GM21717 (cell line): ENCODE measurements around the gene SENP5.
"Not testable (repeated sequence)": the region's sequence is repeated elsewhere in the genome, so short reads cannot be mapped to it uniquely, and the experiment has no call there.

Experiments
- ATAC-seq: cut with Tn5 transposase; IDR thresholded peaks from one replicate; pipeline ENCODE4 v1.9.1; 2021; ENCODE audit warnings: mild to moderate bottlenecking, moderate library complexity; ENCODE audit not compliant: unreplicated experiment

SENP5 gene, protein sequence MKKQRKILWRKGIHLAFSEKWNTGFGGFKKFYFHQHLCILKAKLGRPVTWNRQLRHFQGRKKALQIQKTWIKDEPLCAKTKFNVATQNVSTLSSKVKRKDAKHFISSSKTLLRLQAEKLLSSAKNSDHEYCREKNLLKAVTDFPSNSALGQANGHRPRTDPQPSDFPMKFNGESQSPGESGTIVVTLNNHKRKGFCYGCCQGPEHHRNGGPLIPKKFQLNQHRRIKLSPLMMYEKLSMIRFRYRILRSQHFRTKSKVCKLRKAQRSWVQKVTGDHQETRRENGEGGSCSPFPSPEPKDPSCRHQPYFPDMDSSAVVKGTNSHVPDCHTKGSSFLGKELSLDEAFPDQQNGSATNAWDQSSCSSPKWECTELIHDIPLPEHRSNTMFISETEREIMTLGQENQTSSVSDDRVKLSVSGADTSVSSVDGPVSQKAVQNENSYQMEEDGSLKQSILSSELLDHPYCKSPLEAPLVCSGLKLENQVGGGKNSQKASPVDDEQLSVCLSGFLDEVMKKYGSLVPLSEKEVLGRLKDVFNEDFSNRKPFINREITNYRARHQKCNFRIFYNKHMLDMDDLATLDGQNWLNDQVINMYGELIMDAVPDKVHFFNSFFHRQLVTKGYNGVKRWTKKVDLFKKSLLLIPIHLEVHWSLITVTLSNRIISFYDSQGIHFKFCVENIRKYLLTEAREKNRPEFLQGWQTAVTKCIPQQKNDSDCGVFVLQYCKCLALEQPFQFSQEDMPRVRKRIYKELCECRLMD

DNA sequence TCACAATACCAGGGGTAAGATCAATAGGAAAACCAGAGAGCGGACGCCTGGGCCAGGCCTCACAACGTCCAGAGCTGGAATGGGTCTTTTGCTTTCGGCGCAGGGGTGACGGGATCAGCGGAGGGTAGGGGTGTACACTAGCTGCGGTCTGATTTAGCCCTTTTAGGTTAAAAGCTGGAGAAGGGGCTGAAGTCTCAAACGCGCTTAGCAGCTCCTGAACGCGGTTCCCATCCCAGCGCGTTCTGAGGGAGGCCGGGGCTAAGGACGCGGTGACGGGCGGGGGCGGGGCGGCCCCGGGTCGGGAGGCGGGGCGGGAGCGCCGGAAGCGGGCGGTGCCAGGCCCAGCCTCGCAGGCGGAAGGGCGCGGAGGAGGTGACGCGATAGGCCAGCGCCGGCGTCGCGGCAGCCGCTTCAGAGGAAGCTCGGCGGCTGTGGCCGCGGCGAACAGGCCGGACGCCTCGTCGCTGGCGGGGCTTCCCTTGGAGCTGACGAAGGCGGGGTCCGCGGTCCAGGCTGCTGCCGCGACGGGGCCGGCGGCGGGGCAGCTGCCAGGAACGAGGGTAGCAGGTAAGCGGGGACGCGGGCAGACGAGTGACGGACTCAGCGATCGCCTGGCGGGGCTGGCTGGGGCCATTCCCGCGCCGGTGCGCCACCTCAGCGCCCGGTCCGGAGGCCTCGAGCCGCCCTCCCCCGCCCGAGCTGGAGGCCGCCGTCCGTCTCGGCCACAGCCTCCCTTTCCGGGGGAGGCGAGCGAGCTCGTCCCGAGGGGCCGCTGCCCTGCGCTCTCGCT, at the start of gene SENP5:
Gene SENP5 (plus strand): TSS at position 414 of the 790 bp plus-strand sequence. CDS start 17,262 bp downstream, outside the sequence.
- peak; percentile 85 for ATAC-seq

DNA sequence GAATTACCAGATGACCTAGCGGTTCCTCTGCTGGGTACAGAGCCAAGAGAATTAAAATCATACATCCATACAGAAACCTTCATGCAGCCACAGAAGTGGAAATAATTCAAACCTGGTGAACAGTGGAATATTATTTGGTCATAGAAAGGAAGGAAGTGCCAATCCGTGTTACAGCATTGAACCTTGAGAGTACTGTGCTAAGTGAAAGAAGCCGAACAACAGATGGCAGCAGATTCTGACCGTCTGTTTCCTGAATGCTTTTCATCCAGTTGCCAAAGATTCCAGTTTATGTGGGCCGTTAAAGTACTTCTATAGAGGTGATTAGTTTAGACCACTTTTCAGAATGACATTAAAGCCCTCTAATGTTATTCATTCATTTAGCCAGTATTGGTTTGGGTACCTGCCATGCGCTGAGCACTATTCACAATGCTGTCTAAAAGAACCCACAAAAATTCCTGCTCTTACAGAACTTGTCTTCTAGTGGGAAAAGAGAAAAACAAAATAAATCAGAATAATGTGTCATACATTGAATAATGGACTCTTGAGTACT, 45.8 kb upstream of the SENP5 start:
- ATAC-seq, result no peak

DNA sequence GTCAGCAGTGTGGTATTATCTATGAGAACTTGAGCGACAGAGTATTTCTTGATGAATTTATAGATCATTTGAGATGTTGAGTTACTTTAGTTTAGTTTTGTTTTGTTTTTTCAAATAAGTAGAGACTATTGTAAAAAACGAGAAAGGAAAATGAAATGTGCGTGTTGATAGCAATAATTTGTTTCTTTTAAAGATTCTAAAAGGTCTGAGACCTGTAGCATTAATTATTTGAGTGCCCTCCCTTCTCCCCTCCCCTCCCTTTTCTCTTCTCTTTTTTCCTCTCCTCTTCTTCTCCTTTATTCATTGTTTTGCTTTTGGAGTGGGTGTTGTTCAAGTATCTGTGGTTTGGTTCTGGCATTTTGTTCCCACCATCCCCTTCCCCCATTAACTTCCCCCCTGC, 38.1 kb upstream of the SENP5 start:
- ATAC-seq, result not testable (repeated sequence)

- no peak for ATAC-seq
These were observed 32.6 kb upstream of the SENP5 start for GRCh38 chr3:196835086-196835485.

GRCh38 chr3:196836626-196837025, 31.1 kb upstream of the SENP5 start:
- not testable (repeated sequence) for ATAC-seq

DNA sequence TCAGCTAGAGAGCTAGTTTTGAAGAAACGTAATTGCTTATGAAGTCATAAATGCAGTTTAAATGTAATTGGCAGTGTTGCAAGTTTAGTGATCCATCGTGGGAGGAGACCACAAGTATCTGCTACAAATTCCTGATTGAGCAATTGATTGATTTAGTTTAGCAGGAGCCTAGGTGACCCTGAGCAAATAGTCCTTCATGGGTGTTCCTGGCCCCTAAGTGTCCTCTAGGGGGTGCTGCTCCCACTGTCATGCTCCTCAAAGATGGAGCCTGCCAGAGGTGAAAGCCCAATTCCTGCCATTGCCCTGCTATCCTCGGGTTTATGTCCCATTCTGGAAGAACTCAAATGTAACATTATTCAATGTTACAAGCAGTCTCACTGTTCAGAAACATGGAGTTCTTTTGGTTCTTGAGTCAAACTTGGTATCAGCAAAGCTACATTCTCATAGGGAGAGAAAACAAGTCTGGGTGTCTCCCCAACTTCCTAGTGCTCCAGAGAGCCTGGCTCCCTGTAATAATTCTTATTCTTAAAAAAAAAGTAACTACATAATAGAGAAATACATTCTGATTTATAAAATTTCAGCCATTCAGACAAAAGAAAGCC, 29.8 kb upstream of the SENP5 start:
- ATAC-seq, result no peak

DNA sequence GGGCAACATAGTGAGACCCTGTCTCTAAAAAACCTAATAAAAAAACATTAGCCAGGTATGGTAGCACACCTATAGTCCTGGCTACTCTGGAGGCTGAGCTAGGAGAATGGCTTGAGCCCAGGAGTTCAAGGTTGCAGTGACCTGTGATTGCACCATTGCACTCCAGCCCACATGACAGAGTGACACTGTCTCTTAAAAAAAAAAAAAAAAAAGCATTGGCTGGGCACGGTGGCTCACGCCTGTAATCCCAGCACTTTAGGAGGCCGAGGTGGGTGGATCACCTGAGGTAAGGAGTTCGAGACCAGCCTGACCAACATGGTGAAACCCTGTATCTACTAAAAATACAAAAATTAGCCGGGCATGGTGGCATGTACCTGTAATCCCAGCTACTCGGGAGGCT, 28.4 kb upstream of the SENP5 start:
- not testable (repeated sequence) for ATAC-seq

GRCh38 chr3:196842567-196843434, 24.9 kb upstream of the SENP5 start:
- ATAC-seq, result no peak

- ATAC-seq, result no peak
These were observed 24.1 kb upstream of the SENP5 start for GRCh38 chr3:196843435-196844110.

- ATAC-seq, result not testable (repeated sequence)
These were observed 23.2 kb upstream of the SENP5 start for GRCh38 chr3:196844235-196845219.

- ATAC-seq, result not testable (repeated sequence)
These were observed 19.3 kb upstream of the SENP5 start for GRCh38 chr3:196848375-196848774.

DNA sequence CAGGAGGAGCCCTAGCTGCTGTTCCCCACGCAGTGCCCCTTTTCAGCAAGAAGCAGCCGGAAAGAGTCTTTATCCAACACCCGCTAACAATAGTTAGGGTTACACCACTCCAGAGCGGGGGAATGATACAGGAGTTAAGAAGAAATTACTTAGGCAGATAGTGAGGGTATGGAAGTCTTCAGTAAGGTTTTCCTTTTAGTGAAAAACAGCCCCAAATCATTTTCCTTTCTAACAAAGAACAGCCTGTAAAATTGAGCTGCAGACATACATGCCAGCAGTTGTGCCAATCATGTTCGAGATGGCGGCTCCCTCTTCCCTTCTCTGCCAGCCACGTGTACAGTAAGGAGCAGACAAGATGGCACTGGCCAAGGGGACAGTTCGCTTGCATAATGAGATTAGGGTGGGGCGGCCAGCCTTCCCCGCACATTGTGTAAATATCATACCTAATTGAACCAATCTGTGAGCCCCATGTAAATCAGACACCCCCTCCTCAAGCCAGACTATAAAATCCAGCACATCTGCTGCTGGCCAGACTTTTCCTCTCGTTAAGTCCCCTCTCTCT, 18.5 kb upstream of the SENP5 start:
- ATAC-seq, result no peak

- not testable (repeated sequence) for ATAC-seq
These were observed 4.7 kb upstream of the SENP5 start for GRCh38 chr3:196863000-196863399.

DNA sequence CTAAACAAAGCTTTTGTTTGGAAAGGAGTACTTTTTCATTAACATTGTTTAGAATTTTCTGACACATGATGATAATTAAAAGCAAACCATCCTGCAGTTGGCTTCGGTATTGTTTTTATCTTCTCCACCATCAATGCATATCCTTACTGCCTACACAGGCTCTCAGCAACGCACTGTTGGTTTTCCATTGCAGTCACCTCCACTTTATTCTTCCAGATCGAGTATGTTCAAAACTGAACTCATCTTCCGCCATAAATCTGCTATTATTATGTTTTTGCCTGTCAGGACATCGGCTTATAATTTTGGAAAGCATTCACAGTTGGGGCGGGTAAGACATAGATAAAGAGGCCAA, 589 bp upstream of the SENP5 start:
- no peak for ATAC-seq

GRCh38 chr3:196868297-196868661, 559 bp downstream of the SENP5 start:
- peak; percentile 26 for ATAC-seq

- ATAC-seq, result no peak
These were observed 4.6 kb downstream of the SENP5 start for GRCh38 chr3:196872316-196872715.

DNA sequence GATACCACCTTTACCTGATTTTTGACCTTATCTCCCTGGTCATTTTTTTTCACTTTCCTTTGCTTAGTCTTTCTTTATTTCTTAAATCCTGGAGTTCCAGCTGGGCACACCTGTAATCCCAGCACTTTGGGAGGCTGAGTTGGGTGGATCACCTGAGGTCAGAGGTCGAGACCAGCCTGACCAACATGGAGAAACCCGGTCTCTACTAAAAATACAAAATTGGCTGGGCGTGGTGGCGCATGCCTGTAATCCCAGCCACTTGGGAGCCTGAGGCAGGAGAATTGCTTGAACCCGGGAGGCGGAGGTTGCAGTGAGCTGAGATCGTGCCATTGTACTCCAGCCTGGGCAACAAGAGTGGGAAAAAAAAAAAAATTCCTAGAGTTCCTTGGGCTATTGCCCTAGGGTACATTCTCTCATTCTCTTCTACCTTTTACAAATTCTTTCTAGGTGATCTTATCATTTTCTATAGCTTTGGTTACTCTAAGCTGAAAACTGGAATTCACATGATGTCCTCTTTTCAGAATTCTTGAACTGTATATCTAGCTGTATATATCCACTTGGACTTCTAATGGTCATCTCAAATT, 6.9 kb downstream of the SENP5 start:
- ATAC-seq, result not testable (repeated sequence)
